HG03097 (cell line): ENCODE data around the gene ASH1L.
"Not testable (repeated sequence)": the region's sequence is repeated elsewhere in the genome, so short reads cannot be mapped to it uniquely, and the experiment has no call there.

Source experiments
- ATAC-seq: cut with Tn5 transposase; IDR thresholded peaks from one replicate; pipeline ENCODE4 v1.9.1; 2021; ENCODE audit not compliant: unreplicated experiment, low FRiP score

Gene ASH1L, protein sequence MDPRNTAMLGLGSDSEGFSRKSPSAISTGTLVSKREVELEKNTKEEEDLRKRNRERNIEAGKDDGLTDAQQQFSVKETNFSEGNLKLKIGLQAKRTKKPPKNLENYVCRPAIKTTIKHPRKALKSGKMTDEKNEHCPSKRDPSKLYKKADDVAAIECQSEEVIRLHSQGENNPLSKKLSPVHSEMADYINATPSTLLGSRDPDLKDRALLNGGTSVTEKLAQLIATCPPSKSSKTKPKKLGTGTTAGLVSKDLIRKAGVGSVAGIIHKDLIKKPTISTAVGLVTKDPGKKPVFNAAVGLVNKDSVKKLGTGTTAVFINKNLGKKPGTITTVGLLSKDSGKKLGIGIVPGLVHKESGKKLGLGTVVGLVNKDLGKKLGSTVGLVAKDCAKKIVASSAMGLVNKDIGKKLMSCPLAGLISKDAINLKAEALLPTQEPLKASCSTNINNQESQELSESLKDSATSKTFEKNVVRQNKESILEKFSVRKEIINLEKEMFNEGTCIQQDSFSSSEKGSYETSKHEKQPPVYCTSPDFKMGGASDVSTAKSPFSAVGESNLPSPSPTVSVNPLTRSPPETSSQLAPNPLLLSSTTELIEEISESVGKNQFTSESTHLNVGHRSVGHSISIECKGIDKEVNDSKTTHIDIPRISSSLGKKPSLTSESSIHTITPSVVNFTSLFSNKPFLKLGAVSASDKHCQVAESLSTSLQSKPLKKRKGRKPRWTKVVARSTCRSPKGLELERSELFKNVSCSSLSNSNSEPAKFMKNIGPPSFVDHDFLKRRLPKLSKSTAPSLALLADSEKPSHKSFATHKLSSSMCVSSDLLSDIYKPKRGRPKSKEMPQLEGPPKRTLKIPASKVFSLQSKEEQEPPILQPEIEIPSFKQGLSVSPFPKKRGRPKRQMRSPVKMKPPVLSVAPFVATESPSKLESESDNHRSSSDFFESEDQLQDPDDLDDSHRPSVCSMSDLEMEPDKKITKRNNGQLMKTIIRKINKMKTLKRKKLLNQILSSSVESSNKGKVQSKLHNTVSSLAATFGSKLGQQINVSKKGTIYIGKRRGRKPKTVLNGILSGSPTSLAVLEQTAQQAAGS (N-terminal part only)

DNA sequence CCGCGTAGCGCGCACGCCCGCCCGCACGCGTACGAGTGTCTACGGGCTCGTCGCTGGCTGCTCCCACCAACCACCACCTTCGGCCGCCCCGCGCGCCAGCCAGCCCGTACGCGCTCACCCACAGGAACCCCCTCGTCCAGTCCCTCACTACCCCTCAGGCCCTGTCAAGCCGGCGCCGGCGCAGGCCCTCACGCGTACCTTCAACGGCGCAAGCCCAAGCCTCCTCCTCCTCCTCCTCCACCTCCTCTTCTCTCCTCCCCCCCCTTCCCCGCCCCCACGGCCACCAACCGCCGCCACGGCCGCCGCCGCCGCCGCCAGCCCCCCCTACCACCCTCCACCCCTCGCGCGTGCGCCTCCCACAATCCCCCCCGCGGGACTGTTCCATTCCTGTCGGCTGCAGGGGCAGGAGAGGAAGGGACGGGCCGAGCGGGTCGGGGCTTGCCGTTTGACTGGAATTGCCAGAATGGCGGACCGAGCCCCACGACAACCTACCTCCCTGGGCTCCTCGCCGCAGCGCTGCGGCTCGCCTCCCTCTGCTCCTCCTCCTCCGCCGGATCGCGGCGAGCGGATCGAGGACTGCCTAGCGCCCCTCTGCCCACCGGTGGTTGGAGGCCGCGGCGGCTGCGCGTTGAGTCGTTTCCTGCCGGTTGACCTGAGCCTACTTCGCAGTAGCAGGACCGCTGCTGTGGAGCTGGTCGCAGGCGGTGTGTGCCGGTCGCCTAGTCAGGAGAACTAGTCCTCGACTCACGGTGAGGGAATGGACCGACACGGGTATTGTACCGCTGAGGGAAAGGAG, at the start of gene ASH1L:
ASH1L (minus strand) TSS at position 223 of the 796 bp plus-strand sequence. CDS start 41,284 bp downstream, outside the sequence.
- ATAC-seq, result peak; percentile 64

DNA sequence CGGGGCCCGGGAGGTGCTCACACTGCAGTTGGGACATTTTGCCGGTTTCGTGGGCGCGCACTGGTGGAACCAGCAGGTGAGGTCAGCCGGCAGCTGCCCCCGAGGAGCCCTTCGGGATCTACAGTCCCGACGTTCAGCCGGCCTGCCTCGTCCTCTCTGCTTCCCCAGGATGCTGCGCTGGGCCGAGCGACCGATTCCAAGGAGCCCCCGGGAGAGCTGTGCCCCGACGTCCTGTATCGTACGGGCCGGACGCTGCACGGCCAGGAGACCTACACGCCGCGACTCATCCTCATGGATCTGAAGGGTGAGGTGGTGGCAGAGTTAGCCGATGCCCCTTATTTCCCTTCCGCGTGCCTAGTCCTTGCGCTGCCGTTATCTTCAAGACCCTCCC, 47.6 kb upstream of the ASH1L start:
- peak; percentile 27 for ATAC-seq

DNA sequence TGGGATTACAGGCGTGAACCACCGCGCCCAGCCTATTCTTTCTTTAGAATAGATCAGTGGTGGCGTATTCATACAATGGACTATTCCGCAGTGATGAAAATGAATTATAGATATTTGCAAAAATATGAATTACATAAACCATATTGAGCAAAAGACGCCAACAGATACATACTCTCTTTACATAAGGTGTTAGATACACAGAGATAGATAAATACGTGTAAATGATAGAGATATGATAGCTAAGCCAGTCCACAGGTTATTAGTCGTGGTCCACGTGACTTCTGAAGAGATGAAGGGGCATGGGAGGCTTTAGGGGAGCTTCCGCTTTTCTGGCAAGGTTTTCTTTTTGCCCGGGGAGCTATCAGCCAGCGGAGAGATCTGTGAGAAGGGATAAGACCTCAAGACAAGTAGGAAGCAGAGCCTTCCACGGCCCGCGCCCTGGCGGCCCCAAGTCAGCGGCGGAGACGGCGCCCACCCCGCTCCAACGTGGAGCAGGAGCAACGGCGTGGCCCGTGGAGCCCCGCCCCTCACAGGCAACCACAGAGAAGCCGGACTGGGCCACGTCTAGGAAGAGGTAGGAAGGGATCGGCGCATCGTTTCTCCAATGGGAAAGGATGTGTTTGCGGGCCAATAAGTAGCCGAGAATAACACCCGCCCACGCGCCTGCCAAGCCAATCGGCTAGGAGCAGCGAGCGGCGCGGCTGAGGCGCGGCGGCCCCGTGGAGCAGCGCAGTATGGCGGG, 47.1 kb upstream of the ASH1L start, which contains the start of gene MSTO1:
MSTO1 (plus strand) TSS at position 704 of the 742 bp plus-strand sequence; CDS start at position 735, 31 bp downstream.
- ATAC-seq, result peak; percentile 91

DNA sequence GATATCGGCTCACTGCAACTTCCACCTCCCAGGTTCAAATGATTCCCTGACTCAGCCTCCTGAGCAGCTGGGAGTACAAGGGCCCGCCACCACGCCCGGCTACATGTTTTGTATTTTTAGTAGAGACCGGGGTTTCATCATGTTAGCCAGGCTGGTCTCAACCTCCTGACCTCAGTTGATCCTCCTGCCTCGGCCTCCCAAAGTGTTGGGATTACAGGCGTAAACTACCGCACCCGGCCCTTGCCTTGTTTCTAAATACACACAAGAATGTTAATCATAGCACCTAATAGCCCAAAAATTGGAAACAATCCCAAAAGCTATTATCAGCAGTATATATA, 46.3 kb upstream of the ASH1L start:
- no peak for ATAC-seq

DNA sequence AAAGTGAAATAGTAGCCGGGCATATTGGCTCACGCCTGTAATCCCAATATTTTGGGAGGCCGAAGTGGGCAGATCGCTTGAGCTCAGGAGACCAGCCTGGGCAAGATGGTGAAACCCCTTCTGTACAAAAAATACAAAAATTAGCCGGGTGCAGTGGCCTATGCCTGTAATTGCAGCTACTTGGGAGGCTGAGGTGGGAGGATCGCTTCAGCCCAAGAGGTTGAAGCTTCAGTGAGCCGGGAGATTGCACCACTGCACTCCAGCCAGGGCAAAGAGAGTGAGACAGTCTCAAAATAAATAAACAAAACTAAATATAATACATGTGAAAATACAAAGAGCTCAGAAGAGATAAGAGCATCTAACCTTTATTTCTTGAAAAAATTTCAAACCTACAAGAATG, 45.1 kb upstream of the ASH1L start:
- no peak for ATAC-seq

DNA sequence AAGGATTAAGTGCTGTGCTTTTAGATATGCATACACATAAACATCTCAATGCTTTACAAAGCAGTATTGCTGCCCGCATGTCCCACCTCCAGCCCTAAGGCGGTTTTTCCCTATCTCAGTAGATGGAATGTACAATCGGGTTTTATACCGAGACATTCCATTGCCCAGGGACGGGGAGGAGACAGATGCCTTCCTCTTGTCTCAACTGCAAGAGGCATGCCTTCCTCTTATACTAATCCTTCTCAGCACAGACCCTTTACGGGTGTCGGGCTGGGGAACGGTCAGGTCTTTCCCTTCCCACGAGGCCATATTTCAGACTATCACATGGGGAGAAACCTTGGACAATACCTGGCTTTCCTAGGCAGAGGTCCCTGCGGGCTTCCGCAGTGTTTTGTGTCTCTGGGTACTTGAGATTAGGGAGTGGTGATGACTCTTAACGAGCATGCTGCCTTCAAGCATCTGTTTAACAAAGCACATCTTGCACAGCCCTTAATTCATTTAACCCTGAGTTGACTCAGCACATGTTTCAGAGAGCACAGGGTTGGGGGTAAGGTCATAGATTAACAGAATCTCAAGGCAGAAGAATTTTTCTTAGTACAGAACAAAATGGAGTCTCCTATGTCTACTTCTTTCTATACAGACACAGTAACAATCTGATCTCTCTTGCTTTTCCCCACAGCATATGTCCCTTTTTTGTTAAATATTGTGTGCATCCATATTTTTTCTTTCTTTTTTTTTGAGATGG, 37.4 kb upstream of the ASH1L start:
- ATAC-seq, result not testable (repeated sequence)

DNA sequence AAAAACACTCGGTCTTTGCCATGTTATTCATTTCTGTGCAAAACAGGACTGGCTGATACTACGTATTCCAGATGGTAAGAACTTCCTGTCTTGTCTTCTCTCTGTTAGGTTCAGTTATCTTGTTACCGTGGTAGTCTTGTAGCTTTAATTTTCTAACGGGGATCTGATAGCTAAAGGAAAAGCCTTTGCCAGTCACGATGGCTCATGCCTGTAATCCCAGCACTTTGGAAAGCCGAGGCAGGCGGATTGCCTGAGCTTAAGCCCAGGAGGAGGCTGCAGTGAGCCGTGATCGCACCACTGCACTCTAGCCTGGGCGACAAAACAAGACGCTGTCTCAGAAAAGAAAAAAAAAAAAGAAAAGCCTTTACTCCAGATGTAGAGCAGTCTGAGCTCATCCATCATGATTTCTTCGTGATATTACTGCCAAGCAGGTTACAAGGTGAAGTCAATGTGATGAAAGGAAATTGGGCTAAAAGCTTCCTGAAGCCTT, 36.3 kb upstream of the ASH1L start:
- ATAC-seq, result no peak

DNA sequence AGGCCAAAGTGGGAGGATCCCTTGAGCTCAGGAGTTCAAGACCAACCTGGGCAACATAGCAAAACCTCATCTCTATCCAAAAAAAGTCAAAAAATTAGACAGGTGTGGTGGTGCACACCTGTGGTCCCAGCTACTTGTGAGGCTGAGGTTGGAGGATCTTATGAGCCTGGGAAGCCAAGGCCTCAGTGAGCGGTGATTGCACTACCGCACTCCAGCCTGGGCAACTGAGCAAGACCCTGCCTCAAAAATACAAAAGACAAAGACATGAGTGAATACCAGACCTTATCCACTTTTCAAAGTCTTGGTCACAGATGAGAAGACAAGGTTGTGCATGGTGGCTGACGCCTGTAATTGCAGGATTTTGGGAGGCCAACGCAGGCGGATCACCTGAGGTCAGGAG, 34.3 kb upstream of the ASH1L start:
- ATAC-seq, result no peak

DNA sequence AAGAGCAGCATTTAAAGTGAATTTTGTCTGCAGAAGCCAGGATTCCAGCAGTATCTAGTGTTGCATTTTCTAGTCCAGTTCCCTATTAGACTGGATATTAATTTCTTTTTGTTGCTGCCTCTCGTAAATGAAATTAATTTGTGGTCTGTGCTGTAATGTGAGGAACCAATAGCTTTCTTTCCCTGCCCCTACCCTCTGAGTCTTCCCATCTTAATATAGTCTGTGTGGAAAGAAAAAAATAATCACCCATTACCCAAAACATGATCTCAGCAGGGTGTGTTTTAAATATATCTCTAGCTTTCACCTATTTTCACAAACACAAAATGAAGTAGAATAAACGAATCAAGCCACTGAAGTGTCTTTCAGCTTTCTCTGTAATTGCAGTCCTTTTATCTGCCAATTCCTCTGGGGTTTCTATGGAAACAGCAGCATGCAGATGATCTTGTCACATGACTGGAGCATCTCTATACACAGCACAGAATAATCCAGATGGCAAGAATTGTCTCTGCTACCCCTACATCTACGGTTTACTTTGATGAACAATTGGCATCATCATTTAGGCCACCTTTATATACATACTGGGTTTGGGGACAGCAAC, 33.4 kb upstream of the ASH1L start:
- not testable (repeated sequence) for ATAC-seq

DNA sequence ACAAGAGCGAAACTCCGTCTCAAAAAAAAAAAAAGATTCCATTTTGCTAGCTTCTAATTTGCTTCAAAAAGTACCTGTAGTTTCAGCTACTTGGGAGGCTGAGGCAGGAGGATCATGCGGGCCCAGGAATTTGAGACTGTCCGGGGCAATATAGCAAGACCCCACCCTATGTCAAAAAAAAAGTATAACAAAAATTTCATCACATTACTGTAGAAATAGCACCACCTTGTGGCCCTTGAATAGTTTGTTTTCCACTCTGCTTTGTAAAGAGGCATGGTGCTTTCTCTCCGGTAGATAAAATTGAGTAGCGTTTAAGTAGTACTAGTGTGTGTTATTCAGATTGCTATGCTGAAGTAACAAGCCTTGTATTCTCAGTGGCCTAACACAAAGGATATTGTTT, 29.2 kb upstream of the ASH1L start:
- ATAC-seq, result no peak

DNA sequence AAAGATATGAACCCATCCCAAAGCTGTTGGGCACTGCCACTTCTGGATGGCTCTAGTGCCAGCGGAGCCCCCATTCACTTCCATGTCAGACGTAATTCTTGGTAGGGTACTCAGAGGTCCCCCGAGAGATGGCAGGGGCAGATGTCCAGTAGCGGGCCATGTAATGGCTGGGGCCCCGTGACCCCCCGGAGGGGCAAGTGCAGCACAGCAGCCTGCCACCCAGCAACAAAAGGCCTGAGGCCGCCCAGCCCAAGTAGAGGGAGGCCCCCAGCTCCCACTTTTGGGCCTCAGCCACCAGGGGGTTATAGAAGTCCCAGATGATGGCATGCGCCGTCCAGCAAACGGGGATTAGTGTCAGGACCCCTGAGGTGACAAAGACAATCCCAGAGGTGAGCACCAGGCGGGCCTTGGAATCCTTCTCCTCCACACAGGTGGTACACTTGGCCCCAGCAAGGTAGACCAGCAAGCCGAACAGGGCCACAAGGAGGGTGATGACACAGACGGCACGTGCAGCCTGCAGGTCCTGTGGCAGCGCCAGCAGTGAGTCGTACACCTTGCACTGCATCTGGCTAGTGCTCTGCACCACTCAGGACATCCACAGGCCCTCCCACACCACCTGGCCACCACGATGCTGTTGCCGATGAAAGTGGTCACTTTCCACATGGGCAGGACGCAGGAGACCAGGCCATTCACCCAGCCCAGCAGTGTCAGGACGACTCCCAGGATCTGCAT, 28.1 kb upstream of the ASH1L start:
- ATAC-seq, result not testable (repeated sequence)

DNA sequence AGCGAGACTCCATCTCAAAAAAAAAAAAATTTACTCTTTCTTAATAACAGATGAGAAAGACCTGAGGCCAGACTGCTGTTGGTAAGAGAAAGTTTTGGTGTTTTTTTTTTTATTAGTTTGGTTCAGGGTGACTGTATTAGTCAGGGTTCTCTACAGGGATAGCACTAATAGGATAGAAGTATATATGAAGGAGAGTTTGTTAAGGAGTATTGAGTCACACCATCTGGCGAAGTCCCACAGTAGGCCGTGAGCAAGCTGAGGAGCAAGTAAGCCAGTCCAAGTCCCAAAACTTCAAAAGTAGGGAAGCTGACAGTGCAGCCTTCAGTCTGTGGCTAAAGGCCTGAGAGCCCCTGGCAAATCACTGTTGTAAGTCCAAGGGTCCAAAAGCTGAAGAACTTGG, 26.7 kb upstream of the ASH1L start:
- not testable (repeated sequence) for ATAC-seq

DNA sequence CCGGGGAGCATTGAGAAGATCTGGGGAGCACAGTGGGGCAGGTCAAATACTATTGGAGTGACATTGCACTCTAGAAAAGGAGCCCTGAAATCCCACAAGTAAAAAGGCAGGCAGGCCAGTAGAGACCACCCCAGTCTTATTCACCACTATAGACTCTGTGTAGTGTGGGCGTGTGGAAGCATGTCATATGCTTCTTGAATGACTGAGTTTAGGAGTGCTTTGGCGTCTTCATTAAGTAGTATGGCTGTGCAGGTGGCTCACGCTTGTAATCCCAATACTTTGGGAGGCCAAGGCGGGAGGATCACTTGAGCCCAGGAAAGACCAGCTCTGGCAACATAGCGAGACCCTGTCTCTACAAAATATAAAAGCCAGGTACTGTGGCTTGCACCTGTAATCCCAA, 21.2 kb upstream of the ASH1L start:
- ATAC-seq, result not testable (repeated sequence)

DNA sequence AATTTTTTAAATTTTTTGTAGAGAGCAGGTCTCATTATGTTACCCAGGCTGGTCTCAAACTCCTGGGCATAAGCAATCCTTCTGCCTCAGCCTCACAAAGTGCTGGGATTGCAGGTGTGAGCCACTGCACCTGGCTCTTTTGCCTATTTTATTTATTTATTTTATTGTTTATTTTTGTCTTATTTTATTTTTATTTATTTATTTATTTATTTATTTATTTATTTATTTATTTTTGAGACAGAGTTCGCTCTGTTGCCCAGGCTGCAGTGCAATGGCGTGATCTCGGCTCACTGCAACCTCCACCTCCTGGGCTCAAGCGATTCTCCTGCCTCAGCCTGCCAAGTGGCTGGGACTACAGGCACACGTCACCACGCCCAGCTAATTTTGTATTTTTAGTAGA, 13.0 kb upstream of the ASH1L start:
- not testable (repeated sequence) for ATAC-seq

DNA sequence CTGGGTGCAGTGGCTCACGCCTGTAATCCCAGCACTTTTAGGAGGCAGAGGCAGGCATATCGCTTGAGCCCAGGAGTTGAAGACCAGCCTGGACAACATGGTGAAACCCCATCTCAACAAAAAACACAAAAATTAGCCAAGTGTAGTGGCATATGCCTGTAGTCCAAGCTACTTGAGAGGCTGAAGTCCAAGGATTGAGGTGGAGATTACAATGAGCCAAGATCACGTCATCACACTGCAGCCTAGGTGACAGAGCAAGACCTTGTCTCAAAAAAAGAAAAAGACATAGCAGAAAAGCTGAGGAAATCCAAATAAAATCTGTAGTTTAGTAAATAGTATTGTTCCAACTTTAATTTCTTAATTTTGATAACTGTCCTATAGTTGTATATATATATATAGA, 11.5 kb upstream of the ASH1L start:
- ATAC-seq, result no peak

DNA sequence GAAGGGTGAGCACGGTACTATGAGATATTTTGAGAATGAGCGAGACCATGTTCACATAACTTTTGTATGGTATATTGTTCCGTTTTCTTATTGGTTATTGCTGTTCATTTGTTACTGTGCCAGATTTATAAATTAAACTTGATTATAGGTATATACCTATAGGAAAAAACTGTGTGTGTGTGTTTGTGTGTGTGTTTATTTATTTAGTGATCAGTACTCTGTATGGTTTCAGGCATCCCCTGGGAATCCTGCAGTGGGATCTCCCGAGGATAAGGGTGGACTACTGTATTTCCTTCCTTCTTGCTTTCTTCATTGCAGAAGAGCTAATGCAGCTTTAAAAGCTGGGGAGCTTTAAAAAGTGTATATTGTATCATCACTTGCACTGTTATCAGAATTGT, 8.0 kb upstream of the ASH1L start:
- no peak for ATAC-seq

DNA sequence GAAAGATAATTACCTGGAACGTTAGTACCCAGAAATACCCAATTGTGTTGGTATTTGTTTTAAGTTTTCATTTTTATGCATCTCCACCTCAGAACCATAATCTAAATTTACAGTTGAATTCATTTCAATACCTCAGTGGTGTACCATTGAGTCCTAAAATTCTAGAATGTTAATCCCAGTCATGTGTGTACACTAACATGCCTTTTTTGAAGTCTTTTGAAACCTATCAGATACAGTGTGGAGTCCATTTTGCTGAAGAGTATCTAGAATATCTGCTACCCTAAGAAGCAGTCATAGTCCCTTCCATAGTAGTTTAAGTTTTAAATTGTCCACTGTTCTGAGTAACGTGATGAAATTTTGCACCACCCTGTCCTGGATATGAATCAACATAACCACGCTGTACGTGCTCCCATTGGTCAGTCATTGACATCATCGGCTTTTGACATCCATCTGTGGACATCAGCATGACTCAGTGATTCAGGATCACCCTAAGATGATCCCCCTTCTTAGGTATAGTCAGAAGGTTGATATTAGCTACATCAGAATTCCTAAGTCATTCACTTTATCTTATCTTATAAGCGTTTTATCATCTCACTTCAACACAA, 7.5 kb upstream of the ASH1L start:
- ATAC-seq, result no peak
